HepG2 (cell line): ENCODE results near the gene SLC25A1. TPM values are rescaled to one million over a fixed set of nuclear protein-coding genes. Genes with fewer than 3 reads are reported as not detected.

Experiments used
- AGO1 ChIP-seq: fragments of 200-400 bp; formaldehyde crosslinking; IDR thresholded peaks from 2 replicates; pipeline ENCODE4 v1.6.1; 2017; ENCODE audit warnings: mild to moderate bottlenecking, low read depth, low read length, moderate library complexity; ENCODE audit not compliant: poor library complexity, severe bottlenecking
- ZMYM4 ChIP-seq: sonication (generic); formaldehyde crosslinking; IDR thresholded peaks from 2 replicates; pipeline ENCODE4 v1.8.1; 2023; ENCODE audit warnings: mild to moderate bottlenecking, missing genetic modification reagents
- ZNF546 ChIP-seq: sonication (generic); formaldehyde crosslinking; conservative IDR thresholded peaks from 2 replicates; pipeline ENCODE4 v1.8.1; 2023; ENCODE audit warnings: mild to moderate bottlenecking, missing genetic modification reagents
- ZNF614 ChIP-seq: IDR thresholded peaks from 2 replicates; pipeline ENCODE4 v1.6.1; 2018; ENCODE audit warnings: missing biosample characterization, missing genetic modification reagents, inconsistent platforms, borderline replicate concordance
- ZNF703 ChIP-seq: sonication (generic); formaldehyde crosslinking; IDR thresholded peaks from 2 replicates; pipeline ENCODE4 v1.5.1; 2020; ENCODE audit warnings: missing genetic modification reagents, mild to moderate bottlenecking, moderate library complexity, borderline replicate concordance
- ZSCAN9 ChIP-seq: IDR thresholded peaks from 2 replicates; pipeline ENCODE4 v1.6.1; 2016; ENCODE audit warnings: borderline replicate concordance
- polyA plus RNA-seq, 8 experiments: library from polyadenylated mRNA; depleted of rRNA in 3 of 8; stranded (reverse) in 7 of 8; unstranded in 1 of 8; fragments of >200 nt; fragmentation: Illumina TruSeq in 4 of 8; extraction: Trizol in 4 of 8; gene quantifications; 2 replicates each; pipeline versions ENCODE4 v1.2.1 to v1.2.3, GENCODE V29; 2011 to 2016; ENCODE audit warnings: low read depth in 4 of 8, missing spikeins in 1 of 8, mixed read lengths in 1 of 8; ENCODE audit not compliant: insufficient read depth in 1 of 8
- total RNA-seq, 5 experiments: library from RNA; depleted of rRNA; stranded (reverse); fragments of >200 nt; fragmentation: Illumina TruSeq; extraction: Trizol; gene quantifications; 2 replicates each; pipeline ENCODE4 v1.2.3, GENCODE V29; 2016; ENCODE audit warnings: low read depth in 1 of 5
- TF ChIP-seq, protein P1 (sequence below): sonication (generic); formaldehyde crosslinking; IDR thresholded peaks from 2 replicates; pipeline ENCODE4 v1.4.0; 2020; ENCODE audit warnings: missing genetic modification reagents
- TF ChIP-seq, protein P2 (sequence below): sonication (generic); formaldehyde crosslinking; IDR thresholded peaks from 2 replicates; pipeline ENCODE4 v1.5.1; 2020; ENCODE audit warnings: mild to moderate bottlenecking, missing genetic modification reagents
- TF ChIP-seq, protein P3 (sequence below): sonication (generic); formaldehyde crosslinking; IDR thresholded peaks from 2 replicates; pipeline ENCODE4 v1.5.0; 2020; ENCODE audit warnings: missing genetic modification reagents
- TF ChIP-seq, protein P4 (sequence below): sonication (generic); formaldehyde crosslinking; IDR thresholded peaks from 2 replicates; pipeline ENCODE4 v1.5.0; 2020; ENCODE audit warnings: mild to moderate bottlenecking, missing genetic modification reagents, borderline replicate concordance
- TF ChIP-seq, protein P5 (sequence below): sonication (generic); formaldehyde crosslinking; IDR thresholded peaks from 2 replicates; pipeline ENCODE4 v1.5.0; 2020; ENCODE audit warnings: mild to moderate bottlenecking, missing genetic modification reagents

SLC25A1 gene
- total and polyA plus RNA-seq, 2 of the 13 experiments (the other 11 are each of a cell fraction or from before 2014, with no cell fraction given) = 49.4 to 161 TPM

DNA sequence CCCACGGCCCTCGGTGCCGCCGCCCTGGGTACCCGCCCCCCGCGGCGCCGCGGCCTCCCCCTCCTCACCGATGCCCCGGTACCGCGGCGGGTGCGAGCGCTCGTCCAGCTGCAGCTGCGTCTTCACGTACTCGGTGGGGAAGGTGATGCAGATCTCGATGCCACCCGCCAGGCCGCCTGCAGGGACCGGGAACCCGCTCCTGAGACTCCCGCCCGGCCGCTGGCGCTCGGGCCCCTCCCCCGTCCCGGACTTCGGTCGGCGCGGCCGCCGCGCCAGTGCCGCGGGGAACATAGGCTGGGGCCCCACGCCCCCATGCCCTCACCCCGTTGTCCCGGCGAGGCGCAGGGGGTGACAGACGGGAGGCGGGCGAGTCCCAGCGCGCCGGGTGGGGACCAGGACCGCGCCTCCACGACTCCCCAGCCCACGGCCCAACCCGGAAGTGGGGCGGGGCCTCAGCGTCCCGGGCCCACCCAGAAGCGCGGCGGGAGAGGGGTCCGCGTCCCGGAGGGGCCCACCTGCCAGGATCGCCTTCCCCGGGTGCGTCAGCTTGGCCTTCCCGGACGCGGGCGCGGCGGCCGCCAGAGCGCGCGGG is 375 bp downstream of the SLC25A1 start (continued):
- TF ChIP-seq, protein P1, sequence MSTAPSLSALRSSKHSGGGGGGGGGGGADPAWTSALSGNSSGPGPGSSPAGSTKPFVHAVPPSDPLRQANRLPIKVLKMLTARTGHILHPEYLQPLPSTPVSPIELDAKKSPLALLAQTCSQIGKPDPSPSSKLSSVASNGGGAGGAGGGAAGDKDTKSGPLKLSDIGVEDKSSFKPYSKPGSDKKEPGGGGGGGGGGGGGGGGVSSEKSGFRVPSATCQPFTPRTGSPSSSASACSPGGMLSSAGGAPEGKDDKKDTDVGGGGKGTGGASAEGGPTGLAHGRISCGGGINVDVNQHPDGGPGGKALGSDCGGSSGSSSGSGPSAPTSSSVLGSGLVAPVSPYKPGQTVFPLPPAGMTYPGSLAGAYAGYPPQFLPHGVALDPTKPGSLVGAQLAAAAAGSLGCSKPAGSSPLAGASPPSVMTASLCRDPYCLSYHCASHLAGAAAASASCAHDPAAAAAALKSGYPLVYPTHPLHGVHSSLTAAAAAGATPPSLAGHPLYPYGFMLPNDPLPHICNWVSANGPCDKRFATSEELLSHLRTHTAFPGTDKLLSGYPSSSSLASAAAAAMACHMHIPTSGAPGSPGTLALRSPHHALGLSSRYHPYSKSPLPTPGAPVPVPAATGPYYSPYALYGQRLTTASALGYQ (CRISPR knock-in tag) = no peak
- TF ChIP-seq, protein P2, sequence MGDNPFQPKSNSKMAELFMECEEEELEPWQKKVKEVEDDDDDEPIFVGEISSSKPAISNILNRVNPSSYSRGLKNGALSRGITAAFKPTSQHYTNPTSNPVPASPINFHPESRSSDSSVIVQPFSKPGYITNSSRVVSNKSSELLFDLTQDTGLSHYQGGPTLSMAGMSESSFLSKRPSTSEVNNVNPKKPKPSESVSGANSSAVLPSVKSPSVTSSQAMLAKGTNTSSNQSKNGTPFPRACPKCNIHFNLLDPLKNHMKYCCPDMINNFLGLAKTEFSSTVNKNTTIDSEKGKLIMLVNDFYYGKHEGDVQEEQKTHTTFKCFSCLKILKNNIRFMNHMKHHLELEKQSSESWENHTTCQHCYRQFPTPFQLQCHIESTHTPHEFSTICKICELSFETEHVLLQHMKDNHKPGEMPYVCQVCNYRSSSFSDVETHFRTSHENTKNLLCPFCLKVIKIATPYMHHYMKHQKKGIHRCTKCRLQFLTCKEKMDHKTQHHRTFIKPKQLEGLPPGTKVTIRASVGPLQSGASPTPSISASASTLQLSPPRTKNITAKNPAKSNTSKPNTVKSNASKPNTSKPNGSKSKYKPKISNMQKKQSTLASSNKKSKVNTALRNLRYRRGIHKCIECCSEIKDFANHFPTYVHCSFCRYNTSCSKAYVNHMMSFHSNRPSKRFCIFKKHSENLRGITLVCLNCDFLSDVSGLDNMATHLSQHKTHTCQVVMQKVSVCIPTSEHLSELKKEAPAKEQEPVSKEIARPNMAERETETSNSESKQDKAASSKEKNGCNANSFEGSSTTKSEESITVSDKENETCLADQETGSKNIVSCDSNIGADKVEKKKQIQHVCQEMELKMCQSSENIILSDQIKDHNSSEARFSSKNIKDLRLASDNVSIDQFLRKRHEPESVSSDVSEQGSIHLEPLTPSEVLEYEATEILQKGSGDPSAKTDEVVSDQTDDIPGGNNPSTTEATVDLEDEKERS = no peak
- TF ChIP-seq, protein P3, sequence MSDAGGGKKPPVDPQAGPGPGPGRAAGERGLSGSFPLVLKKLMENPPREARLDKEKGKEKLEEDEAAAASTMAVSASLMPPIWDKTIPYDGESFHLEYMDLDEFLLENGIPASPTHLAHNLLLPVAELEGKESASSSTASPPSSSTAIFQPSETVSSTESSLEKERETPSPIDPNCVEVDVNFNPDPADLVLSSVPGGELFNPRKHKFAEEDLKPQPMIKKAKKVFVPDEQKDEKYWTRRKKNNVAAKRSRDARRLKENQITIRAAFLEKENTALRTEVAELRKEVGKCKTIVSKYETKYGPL (CRISPR knock-in tag) = no peak
- TF ChIP-seq ZNF703 (CRISPR knock-in tag) (no peak; the same call in 1 of the 2 replicates), ZNF614 (CRISPR knock-in tag) (no peak), ZSCAN9 (CRISPR knock-in tag) (no peak), ZMYM4 (CRISPR knock-in tag) (no peak; the same call in 1 of the 2 replicates), ZNF546 (CRISPR knock-in tag) (no peak; the same call in 1 of the 2 replicates), AGO1 (peak; percentile 14)
- TF ChIP-seq, protein P4, sequence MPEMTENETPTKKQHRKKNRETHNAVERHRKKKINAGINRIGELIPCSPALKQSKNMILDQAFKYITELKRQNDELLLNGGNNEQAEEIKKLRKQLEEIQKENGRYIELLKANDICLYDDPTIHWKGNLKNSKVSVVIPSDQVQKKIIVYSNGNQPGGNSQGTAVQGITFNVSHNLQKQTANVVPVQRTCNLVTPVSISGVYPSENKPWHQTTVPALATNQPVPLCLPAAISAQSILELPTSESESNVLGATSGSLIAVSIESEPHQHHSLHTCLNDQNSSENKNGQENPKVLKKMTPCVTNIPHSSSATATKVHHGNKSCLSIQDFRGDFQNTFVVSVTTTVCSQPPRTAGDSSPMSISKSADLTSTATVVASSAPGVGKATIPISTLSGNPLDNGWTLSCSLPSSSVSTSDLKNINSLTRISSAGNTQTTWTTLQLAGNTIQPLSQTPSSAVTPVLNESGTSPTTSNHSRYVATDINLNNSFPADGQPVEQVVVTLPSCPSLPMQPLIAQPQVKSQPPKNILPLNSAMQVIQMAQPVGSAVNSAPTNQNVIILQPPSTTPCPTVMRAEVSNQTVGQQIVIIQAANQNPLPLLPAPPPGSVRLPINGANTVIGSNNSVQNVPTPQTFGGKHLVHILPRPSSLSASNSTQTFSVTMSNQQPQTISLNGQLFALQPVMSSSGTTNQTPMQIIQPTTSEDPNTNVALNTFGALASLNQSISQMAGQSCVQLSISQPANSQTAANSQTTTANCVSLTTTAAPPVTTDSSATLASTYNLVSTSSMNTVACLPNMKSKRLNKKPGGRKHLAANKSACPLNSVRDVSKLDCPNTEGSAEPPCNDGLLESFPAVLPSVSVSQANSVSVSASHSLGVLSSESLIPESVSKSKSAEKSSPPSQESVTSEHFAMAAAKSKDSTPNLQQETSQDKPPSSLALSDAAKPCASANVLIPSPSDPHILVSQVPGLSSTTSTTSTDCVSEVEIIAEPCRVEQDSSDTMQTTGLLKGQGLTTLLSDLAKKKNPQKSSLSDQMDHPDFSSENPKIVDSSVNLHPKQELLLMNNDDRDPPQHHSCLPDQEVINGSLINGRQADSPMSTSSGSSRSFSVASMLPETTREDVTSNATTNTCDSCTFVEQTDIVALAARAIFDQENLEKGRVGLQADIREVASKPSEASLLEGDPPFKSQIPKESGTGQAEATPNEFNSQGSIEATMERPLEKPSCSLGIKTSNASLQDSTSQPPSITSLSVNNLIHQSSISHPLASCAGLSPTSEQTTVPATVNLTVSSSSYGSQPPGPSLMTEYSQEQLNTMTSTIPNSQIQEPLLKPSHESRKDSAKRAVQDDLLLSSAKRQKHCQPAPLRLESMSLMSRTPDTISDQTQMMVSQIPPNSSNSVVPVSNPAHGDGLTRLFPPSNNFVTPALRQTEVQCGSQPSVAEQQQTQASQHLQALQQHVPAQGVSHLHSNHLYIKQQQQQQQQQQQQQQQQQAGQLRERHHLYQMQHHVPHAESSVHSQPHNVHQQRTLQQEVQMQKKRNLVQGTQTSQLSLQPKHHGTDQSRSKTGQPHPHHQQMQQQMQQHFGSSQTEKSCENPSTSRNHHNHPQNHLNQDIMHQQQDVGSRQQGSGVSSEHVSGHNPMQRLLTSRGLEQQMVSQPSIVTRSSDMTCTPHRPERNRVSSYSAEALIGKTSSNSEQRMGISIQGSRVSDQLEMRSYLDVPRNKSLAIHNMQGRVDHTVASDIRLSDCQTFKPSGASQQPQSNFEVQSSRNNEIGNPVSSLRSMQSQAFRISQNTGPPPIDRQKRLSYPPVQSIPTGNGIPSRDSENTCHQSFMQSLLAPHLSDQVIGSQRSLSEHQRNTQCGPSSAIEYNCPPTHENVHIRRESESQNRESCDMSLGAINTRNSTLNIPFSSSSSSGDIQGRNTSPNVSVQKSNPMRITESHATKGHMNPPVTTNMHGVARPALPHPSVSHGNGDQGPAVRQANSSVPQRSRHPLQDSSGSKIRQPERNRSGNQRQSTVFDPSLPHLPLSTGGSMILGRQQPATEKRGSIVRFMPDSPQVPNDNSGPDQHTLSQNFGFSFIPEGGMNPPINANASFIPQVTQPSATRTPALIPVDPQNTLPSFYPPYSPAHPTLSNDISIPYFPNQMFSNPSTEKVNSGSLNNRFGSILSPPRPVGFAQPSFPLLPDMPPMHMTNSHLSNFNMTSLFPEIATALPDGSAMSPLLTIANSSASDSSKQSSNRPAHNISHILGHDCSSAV (CRISPR knock-in tag) = no peak
- TF ChIP-seq, protein P5, sequence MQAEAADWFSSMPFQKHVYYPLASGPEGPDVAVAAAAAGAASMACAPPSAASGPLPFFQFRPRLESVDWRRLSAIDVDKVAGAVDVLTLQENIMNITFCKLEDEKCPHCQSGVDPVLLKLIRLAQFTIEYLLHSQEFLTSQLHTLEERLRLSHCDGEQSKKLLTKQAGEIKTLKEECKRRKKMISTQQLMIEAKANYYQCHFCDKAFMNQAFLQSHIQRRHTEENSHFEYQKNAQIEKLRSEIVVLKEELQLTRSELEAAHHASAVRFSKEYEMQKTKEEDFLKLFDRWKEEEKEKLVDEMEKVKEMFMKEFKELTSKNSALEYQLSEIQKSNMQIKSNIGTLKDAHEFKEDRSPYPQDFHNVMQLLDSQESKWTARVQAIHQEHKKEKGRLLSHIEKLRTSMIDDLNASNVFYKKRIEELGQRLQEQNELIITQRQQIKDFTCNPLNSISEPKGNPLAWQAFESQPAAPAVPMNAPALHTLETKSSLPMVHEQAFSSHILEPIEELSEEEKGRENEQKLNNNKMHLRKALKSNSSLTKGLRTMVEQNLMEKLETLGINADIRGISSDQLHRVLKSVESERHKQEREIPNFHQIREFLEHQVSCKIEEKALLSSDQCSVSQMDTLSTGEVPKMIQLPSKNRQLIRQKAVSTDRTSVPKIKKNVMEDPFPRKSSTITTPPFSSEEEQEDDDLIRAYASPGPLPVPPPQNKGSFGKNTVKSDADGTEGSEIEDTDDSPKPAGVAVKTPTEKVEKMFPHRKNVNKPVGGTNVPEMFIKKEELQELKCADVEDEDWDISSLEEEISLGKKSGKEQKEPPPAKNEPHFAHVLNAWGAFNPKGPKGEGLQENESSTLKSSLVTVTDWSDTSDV (CRISPR knock-in tag) = no peak
